Measurements from ENCODE around the gene CLASP1. TPM values are rescaled to one million over a fixed set of nuclear protein-coding genes. Genes with fewer than 3 reads are reported as not detected.

The CLASP1 gene
- total RNA-seq, 1 experiment from 2014 or later, result 45.9 TPM

DNA sequence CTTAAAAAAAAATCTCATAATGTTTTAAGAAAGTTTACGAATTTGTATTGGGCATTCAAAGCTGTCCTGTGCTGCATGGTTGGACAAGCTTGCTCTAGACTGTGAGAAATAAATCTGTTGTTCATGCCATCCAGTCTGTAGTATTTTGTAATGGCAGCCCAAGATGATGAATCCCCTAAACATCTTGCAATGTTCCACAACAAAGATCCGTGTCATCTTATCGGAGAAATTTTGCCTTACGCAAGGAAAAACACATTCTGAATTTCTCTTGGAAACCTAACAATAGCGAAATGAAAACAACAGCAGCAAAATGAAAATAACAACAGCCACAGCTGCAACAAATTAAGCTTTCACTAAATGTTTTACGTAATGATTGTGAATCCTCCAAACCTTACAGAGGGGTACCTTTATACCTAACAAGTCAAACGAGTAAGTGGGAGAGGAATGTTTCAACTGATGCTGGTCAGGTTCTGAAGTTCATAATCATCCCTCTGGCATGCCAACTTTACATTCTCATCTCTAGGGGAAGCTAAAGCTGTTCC, 194.6 kb downstream of the CLASP1 start:
- Histone ChIP-seq H2BK15ac (ENCODE audit: low read depth, low read length) (no peak overlapping the region), H2BK5ac (ENCODE audit: insufficient read length, low read length) (no peak overlapping the region), H2AFZ (ENCODE audit: low read length) (no peak overlapping the region), H3K27ac (ENCODE audit: insufficient read length, low read depth, low read length) (no peak overlapping the region), H4K8ac (replicated peaks; ENCODE audit: insufficient read length, low read depth, low read length) (no peak overlapping the region), H2BK120ac (ENCODE audit: low read depth, low read length, poor library complexity, severe bottlenecking) (no peak overlapping the region), H3K79me2 (ENCODE audit: insufficient read depth, low read length) (no peaks in the 10 kb centered on the region), H2BK12ac (ENCODE audit: insufficient read length, low read depth, low read length) (no peak overlapping the region), H3K23me2 (ENCODE audit: insufficient read length, low read depth, low read length, poor library complexity, severe bottlenecking) (no peaks in the 10 kb centered on the region), H4K5ac (ENCODE audit: insufficient read length, low read depth, low read length) (no peak overlapping the region), H3K4me1 (ENCODE audit: insufficient read depth, low read length) (no peaks in the 10 kb centered on the region), H3K14ac (ENCODE audit: insufficient read depth, low read length) (no peak overlapping the region), H4K20me1 (ENCODE audit: control insufficient read depth, insufficient read depth, insufficient read length) (no peaks in the 10 kb centered on the region), H3K56ac (ENCODE audit: insufficient read length, low read depth, low read length) (no peak overlapping the region), H3K4ac (ENCODE audit: low read depth, low read length) (no peak overlapping the region), H3K23ac (ENCODE audit: insufficient read length, low read depth, low read length) (no peak overlapping the region), H3K4me2 (ENCODE audit: insufficient read depth, insufficient read length, low read length) (no peak overlapping the region), H3K9ac (ENCODE audit: extremely low read depth, insufficient read length, low read length) (no peak overlapping the region), H3K9me3 (ENCODE audit: control insufficient read depth, low read depth, low read length) (no peaks in the 10 kb centered on the region), H3T11ph (ENCODE audit: low read length) (no peak overlapping the region), H2AK5ac (ENCODE audit: insufficient read length, low read length) (no peak overlapping the region), H2BK20ac (ENCODE audit: low read depth, low read length, poor library complexity, severe bottlenecking) (no peak overlapping the region), H3K18ac (ENCODE audit: insufficient read length, low read depth, low read length) (no peak overlapping the region), H3K27me3 (ENCODE audit: insufficient read depth, low read length) (no peaks in the 10 kb centered on the region), H3K79me1 (ENCODE audit: insufficient read depth, low read depth, low read length, poor library complexity, severe bottlenecking) (no peaks in the 10 kb centered on the region), H4K91ac (ENCODE audit: insufficient read length, low read depth, low read length) (no peak overlapping the region)
- TF ChIP-seq, protein P1, sequence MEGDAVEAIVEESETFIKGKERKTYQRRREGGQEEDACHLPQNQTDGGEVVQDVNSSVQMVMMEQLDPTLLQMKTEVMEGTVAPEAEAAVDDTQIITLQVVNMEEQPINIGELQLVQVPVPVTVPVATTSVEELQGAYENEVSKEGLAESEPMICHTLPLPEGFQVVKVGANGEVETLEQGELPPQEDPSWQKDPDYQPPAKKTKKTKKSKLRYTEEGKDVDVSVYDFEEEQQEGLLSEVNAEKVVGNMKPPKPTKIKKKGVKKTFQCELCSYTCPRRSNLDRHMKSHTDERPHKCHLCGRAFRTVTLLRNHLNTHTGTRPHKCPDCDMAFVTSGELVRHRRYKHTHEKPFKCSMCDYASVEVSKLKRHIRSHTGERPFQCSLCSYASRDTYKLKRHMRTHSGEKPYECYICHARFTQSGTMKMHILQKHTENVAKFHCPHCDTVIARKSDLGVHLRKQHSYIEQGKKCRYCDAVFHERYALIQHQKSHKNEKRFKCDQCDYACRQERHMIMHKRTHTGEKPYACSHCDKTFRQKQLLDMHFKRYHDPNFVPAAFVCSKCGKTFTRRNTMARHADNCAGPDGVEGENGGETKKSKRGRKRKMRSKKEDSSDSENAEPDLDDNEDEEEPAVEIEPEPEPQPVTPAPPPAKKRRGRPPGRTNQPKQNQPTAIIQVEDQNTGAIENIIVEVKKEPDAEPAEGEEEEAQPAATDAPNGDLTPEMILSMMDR (conservative IDR thresholded peaks at IDR 0.05), result no peak
- WGBS (ENCODE audit: extremely low coverage, insufficient read length, low lambda C conversion rate), result no CpG with 5 or more reads among the region's 7 CpGs
- Mint-ChIP-seq H3K4me3 (no peak overlapping the region), H3K9me3 (no peaks in the 10 kb centered on the region), H3K36me3 (ENCODE audit: insufficient read depth in 1 of 3, low read depth in 3 of 3) (peaks cover 4 to 54% (median 35%) of the 10 kb centered on the region in 3 experiments), H3K4me1 (no peaks in the 10 kb centered on the region), H3K27me3 (ENCODE audit: low read depth) (no peaks in the 10 kb centered on the region), H3K27ac (no peak overlapping the region)
- no peak for DNase-seq

All from H9 (cell line).